ENCODE results near the gene PLXNA4.

Gene PLXNA4

GRCh38 chr7:132145466-132145865 is 430.8 kb downstream of the PLXNA4 start:
- DNase-seq (ENCODE audit: low spot score): peak; percentile 72

- DNase-seq (ENCODE audit: low spot score): no peak
Measured at GRCh38 chr7:132145063-132145462, 431.2 kb downstream of the PLXNA4 start.

- no peak for DNase-seq (ENCODE audit: low spot score)
Measured at GRCh38 chr7:132142006-132142405, 434.3 kb downstream of the PLXNA4 start.

- no peak for DNase-seq (ENCODE audit: low spot score)
Measured at GRCh38 chr7:132141109-132141508, 435.2 kb downstream of the PLXNA4 start.

GRCh38 chr7:132140341-132140740 is 435.9 kb downstream of the PLXNA4 start:
- no peak for DNase-seq (ENCODE audit: low spot score)

GRCh38 chr7:132138817-132139216 is 437.5 kb downstream of the PLXNA4 start:
- DNase-seq (ENCODE audit: low spot score): no peak

- DNase-seq (ENCODE audit: low spot score): no peak
Measured at GRCh38 chr7:132137681-132138080, 438.6 kb downstream of the PLXNA4 start.

- no peak for DNase-seq (ENCODE audit: low spot score)
Measured at GRCh38 chr7:132135746-132136385, 440.4 kb downstream of the PLXNA4 start.

- no peak for DNase-seq (ENCODE audit: low spot score)
Measured at GRCh38 chr7:132134814-132135445, 441.3 kb downstream of the PLXNA4 start.

GRCh38 chr7:132133501-132133900 is 442.8 kb downstream of the PLXNA4 start:
- DNase-seq (ENCODE audit: low spot score): no peak

GRCh38 chr7:132131196-132131595 is 445.1 kb downstream of the PLXNA4 start:
- no peak for DNase-seq (ENCODE audit: low spot score)

- DNase-seq (ENCODE audit: low spot score): no peak
Measured at GRCh38 chr7:132130497-132130896, 445.8 kb downstream of the PLXNA4 start.

GRCh38 chr7:132125872-132126595 is 450.2 kb downstream of the PLXNA4 start:
- no peak for DNase-seq (ENCODE audit: low spot score)

GRCh38 chr7:132125096-132125495 is 451.2 kb downstream of the PLXNA4 start:
- DNase-seq (ENCODE audit: low spot score): no peak

GRCh38 chr7:132124575-132124974 is 451.7 kb downstream of the PLXNA4 start:
- DNase-seq (ENCODE audit: low spot score): no peak

- DNase-seq (ENCODE audit: low spot score): no peak
Measured at GRCh38 chr7:132123773-132124172, 452.5 kb downstream of the PLXNA4 start.

- no peak for DNase-seq (ENCODE audit: low spot score)
Measured at GRCh38 chr7:132122901-132123300, 453.4 kb downstream of the PLXNA4 start.

- no peak for DNase-seq (ENCODE audit: low spot score)
Measured at GRCh38 chr7:132121987-132122386, 454.3 kb downstream of the PLXNA4 start.

GRCh38 chr7:132118641-132119040 is 457.6 kb downstream of the PLXNA4 start:
- no peak for DNase-seq (ENCODE audit: low spot score)

- no peak for DNase-seq (ENCODE audit: low spot score)
Measured at GRCh38 chr7:132117636-132118035, 458.6 kb downstream of the PLXNA4 start.

- DNase-seq (ENCODE audit: low spot score): no peak
Measured at GRCh38 chr7:132117181-132117580, 459.1 kb downstream of the PLXNA4 start.

- DNase-seq (ENCODE audit: low spot score): no peak
Measured at GRCh38 chr7:132116369-132116768, 459.9 kb downstream of the PLXNA4 start.

- no peak for DNase-seq (ENCODE audit: low spot score)
Measured at GRCh38 chr7:132115758-132116157, 460.5 kb downstream of the PLXNA4 start.

Data from pons (tissue), 1 donor.